Measurements from ENCODE around the gene UBE2E2.

- no peak for TF ChIP-seq YY1 (IDR thresholded peaks at IDR 0.05; ENCODE audit: insufficient read depth, insufficient read length)
- TF ChIP-seq ZNF274 (IDR thresholded peaks at IDR 0.05; ENCODE audit: low read depth, low read length): no peak
- TF ChIP-seq SUZ12 (IDR thresholded peaks at IDR 0.05; ENCODE audit: extremely low read depth, insufficient read depth, insufficient read length): no peak
Observed at GRCh38 chr3:23404246-23404645, 201.1 kb downstream of the UBE2E2 start.

Measured in NT2/D1 (cell line).